ENCODE results near the gene AEBP2.
"Not testable (repeated sequence)": the region's sequence is repeated elsewhere in the genome, so short reads cannot be mapped to it uniquely, and the experiment has no call there.

AEBP2 gene, protein sequence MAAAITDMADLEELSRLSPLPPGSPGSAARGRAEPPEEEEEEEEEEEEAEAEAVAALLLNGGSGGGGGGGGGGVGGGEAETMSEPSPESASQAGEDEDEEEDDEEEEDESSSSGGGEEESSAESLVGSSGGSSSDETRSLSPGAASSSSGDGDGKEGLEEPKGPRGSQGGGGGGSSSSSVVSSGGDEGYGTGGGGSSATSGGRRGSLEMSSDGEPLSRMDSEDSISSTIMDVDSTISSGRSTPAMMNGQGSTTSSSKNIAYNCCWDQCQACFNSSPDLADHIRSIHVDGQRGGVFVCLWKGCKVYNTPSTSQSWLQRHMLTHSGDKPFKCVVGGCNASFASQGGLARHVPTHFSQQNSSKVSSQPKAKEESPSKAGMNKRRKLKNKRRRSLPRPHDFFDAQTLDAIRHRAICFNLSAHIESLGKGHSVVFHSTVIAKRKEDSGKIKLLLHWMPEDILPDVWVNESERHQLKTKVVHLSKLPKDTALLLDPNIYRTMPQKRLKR

DNA sequence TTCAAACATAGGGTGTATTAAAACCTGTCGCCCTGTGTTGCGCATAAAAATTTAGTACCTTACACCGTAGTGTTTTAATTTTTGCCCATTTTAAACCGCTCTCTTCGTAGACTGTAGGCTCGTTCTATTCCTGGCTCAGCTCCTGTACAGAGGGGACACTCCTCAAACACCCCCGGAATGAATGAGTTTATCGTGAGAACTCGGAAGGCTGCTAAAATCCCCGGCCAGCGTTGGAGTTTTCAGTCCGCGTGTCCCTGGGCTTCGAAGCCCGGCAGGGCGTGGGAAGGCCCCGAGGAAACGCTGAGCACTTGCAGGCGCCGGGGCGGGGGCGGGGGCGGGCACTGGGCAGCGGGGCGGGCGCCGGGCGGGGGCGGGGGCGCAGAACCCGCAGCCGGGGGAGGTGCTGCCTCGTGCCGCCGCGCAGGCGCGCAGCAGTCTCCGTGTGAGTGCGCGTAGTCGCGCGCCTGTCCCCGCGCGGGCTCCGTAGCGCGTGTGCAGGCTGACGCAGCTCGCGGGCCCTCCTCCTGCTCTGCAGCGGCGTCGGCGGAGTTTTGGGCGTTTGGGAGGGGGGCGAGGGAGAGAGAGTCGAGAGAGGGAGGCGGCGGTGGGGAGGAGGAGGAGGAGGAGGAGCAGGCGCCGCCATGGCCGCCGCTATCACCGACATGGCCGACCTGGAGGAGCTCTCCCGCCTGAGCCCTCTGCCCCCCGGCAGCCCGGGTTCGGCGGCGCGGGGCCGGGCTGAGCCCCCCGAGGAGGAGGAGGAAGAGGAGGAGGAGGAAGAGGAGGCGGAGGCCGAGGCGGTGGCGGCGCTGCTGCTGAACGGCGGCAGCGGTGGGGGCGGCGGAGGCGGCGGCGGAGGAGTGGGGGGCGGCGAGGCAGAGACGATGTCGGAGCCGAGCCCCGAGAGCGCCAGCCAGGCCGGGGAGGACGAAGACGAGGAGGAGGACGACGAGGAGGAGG lies at the start of gene AEBP2:
Gene AEBP2, plus strand, starts transcription at position 434 of the 960 bp plus-strand sequence. Its CDS starts 208 bp downstream, at position 642.
- peak; percentile 98 for DNase-seq (ENCODE audit: low read depth, low spot score)

DNA sequence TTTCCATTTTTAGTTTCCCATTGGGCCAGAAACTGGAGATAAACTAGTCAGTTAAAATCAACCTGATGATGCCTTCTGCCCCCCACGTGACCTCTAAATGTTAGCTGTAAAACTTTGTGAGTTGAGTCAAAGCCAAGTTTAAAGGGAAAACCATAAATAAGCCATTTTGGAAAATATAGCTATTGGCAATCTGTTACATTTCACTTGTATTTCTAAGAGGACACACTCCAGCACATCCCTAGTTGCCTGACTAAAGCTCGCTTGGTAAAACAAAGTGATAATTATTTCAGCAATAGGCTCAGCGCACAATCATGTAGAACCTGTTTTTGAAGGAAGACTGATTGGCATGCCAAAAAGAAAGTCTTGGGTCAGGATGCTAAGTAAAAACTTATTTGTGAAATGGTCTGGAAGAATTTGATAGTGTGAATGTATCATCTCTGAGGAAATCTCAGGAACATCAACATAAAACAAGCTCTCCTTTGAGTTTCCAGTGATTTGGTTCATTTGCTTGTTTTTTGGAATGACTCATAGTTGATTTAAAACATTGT lies 49.2 kb upstream of the AEBP2 start:
- DNase-seq (ENCODE audit: low read depth, low spot score): no peak

DNA sequence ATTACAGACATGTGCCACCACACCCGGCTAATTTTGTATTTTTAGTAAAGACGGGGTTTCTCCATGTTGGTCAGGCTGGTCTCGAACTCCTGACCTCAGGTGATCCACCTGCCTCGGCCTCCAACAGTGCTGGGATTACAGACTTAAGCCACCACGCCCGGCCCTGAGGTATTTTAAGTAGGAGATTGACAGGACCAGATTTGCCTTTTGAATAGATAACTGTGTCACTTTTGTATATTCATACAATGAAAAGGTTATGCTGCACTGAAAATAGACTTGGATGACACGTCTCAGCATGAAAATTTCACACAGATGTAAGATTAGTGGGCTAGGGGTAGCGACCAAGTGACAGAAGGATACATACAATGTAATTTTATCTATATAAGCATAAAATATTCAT lies 46.6 kb upstream of the AEBP2 start:
- DNase-seq (ENCODE audit: low read depth, low spot score): not testable (repeated sequence)

DNA sequence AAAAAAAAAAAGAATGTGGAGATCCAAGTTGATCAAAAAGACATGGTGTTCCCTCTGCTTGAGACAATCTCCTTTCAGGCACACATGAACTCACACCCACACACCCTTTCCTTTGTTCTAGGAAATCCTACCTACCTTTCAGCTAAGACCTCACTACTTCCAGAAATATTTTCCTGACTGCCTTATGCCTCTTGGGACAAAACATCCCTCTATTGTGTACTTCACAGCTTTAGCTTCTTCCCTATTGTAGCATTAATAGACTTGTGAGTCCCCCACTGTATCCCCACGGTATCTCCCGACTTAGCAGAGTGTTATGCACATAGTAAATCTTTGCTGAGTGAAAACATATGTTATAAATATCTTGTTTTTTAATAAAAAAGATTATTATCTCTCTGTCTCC lies 44.9 kb upstream of the AEBP2 start:
- DNase-seq (ENCODE audit: low read depth, low spot score): no peak

DNA sequence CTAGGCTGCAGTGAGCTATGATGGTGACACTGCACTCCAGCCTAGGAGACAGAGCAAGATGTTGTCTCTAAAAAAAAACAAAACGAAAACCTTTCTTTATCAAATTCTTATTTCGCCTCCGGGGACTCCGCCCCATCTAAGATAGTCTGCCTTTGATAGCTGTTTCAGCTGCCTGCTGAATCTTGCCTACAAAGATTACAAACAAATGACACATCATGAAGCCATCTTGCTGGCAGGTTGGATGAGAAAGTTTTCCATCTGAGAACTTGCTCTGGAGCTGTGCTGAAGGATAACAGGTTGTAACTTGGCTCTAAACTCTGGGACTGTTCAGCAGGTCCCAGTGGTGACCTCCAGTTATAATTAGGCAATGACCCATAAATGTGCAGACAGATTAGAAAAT lies 41.8 kb upstream of the AEBP2 start:
- DNase-seq (ENCODE audit: low read depth, low spot score): no peak

DNA sequence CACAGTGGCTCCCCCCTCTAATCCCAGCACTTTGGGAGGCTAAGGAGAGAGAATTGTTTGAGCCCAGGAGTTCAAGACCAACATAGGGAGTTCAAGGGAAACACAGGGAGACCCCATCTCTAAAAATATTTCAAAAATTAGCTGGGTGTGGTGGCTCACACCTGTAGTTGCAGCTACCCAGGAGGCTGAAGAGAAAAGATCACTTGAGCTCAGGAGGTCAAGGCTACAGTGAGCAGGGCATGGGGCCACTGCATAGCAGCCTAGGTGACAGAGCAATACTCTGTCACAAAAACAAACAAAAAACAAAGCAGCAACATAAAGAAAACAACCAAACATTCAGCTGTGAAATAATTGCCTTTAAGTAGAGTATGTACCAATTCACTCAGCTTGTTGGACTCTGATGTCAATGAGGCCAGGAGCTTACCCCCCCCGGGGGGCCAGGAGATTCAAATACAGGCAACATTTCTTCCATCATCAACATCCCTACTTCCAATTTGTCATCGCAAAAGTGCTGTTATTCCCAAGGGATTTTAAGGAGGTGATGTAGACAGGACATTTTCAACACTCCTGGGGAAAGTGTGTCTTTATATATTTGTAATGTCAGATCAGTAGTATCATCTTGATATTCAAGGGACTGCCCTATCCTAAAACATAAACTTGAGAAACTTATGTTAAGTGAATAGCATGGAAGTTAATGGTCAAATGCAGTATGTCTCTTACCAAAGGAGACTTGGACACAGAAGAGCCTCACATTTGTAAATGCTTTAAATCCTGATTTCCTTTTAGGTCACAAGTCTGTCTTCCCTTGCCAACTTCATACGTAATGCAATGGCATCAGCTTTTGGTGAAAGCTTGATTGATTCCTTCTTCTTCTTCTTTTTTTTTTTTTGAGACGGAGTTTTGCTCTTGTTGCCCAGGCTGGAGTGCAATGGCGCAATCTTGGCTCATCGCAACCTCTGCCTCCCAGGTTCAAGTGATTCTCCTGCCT lies 40.6 kb upstream of the AEBP2 start:
- no peak for DNase-seq (ENCODE audit: low read depth, low spot score)

DNA sequence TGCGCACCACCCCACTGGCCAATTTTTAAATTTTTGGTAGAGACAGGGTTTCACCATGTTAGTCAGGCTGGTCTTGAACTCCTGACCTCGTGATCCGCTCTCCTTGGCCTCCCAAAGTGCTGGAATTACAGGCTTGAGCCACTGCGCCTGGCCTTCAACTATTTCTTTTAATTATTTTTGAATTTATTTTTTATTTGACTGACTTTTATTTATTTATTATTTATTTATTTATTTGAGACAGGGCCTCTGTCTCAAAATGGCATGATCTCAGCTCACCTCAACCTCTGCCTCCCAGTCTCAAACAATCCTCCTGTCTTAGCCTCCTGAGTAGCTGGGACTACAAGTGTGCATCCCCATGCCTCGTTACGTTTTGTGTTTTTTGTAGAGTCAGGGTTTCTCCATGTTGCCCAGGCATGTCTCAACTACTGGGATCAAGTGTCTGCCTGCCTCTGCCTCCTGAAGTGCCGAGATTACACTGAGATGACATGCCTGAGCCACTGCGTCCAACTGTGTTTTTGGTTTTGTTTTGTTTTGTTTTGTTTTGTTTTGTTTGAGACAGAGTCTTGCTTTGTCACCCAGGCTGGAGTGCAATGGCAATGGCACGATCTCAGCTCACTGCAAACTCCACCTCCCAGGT lies 38.5 kb upstream of the AEBP2 start:
- not testable (repeated sequence) for DNase-seq (ENCODE audit: low read depth, low spot score)

DNA sequence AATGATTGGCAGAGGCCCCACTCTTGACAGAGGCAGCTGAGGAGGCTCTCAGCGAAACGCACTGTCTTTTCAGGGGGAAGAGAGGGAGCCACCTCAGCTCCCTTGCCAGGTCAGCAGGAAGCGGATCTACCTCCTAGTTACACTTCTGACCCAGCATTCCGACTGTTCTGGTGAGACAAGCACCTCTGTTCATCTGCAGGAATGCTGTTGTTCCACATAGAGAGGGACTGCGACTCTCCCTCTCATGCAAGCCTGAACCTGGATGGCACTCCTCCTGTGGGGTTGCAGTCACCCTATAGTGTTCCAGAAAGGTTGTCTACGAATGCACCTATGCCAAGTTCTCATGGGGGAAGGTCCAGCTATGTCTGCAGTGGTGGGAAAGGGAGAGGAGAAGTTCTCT lies 37.1 kb upstream of the AEBP2 start:
- DNase-seq (ENCODE audit: low read depth, low spot score): no peak

DNA sequence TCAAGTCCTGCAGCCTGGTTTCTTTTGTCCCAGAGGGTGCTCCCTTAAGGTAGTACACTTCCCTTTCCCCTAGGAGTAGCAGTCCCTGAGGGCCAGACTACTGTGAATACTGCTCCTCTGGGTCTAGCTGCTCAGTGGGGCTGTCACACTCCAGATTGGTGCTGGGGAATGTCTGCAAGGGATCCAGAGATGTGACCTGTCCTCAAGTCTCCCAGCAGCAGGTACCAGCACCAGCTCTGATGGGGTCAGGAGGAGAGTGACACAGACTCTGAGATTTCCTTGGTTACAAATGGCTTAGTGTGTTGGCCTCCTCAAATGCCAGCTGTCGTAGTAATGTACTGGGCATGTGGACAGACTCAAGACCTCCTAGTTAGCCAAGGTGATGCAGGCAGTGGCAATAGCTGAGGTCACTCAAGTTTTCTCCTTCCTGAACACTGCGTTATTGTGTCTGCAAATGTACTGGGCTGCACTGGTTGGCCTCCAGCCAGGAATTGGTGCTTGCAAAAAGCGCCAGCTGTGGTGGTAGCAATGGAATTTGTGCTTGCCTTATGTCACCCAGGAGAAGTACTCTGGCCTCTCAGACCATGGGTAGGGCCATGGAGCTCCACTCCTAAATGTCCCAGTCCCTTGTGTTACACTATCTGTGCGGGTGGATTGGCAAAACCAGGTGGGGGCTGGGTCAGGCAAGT lies 36.4 kb upstream of the AEBP2 start:
- DNase-seq (ENCODE audit: low read depth, low spot score): peak; percentile 81

DNA sequence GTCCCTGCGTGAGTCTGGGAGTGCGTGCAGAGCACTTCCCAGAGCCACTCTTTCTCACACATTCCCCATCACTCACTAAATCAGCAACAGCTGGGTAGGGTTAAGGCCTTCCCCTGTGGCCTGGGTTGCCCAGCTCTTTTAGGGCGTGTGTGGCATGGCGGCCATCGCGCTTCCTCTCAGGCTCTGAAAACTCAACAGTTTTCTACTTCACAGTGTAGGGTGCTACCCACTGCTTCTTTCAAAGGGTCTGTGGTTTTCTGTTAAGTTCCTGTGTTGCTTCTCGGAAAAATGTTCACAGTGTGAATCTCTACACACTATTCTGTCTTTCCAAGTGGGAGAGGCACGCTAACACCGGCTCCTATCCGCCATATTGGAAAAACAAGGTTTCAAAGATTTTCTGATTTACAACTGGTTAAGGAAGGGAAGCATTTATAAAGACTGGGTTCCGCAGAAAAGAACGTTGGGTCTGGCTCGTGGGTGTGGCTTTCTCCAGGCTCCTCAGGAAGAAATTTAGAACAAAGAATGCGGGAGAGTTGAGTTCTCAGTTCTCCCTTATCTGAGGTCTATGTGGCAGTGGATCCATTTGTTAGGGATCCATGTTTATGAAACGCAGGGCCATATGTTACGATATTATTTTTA lies 34.9 kb upstream of the AEBP2 start:
- DNase-seq (ENCODE audit: low read depth, low spot score): no peak

DNA sequence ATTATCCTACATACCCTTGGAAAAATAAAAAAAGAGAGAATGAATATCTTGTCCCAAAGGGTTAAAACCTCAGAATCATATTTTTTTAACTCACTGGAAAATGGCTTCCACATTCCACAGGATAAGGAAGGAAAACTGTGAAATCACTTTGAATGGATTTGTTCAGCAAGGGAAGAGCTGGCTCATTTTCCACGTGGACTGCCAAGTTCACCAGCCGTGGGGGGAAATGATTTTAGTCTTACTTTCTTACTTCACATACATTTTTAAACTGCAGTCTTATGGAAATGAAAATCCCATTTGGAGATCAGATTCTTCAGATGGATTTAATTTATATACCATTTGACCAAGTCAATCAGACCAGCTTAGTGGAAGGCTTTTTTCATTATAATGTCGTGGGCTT lies 29.9 kb upstream of the AEBP2 start:
- no peak for DNase-seq (ENCODE audit: low read depth, low spot score)

DNA sequence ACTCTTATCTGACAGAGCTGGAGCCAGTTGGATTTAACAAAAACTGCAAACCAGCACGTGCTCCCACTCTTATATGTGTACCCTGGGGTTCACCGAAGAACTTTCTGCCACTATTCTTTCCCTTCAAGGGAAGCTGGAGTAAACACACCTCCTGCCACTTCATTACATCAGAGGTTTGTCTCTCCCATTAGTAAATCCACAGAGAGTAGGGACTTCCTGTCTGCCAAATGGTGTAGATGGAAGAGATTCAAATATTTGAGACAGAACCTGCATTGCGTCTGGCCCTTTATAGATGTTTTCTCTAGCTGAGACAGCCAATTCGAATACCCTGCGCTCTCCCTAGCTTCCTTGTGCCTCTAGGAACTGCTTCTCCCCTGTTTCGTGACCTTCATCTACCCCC lies 29.1 kb upstream of the AEBP2 start:
- DNase-seq (ENCODE audit: low read depth, low spot score): peak; percentile 27

DNA sequence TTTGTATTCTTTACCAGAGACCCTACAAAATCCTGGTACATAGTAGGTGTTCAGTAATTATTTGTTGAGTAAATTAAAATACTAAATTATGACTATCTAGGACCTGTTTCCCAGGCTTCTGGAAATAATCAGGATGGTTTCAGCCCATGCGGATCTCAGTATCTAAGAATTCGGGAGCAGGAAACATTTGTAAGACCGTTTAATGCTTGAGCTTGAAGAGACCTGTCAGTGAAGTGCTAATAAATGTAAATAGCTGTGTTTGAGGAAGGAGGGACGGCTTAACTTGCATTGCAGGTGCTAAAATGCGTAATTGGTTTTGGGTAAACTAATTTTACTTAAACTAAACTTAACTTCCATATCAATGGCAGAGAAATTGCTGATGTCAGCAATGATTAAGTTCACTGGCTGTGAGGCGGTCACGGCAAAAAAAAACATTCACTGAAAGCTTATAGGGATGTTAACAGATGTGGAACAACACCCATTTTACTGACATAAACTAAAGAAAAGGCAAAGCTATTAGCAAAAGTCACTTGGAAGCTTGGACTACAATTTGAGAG lies 28.6 kb upstream of the AEBP2 start:
- DNase-seq (ENCODE audit: low read depth, low spot score): no peak

DNA sequence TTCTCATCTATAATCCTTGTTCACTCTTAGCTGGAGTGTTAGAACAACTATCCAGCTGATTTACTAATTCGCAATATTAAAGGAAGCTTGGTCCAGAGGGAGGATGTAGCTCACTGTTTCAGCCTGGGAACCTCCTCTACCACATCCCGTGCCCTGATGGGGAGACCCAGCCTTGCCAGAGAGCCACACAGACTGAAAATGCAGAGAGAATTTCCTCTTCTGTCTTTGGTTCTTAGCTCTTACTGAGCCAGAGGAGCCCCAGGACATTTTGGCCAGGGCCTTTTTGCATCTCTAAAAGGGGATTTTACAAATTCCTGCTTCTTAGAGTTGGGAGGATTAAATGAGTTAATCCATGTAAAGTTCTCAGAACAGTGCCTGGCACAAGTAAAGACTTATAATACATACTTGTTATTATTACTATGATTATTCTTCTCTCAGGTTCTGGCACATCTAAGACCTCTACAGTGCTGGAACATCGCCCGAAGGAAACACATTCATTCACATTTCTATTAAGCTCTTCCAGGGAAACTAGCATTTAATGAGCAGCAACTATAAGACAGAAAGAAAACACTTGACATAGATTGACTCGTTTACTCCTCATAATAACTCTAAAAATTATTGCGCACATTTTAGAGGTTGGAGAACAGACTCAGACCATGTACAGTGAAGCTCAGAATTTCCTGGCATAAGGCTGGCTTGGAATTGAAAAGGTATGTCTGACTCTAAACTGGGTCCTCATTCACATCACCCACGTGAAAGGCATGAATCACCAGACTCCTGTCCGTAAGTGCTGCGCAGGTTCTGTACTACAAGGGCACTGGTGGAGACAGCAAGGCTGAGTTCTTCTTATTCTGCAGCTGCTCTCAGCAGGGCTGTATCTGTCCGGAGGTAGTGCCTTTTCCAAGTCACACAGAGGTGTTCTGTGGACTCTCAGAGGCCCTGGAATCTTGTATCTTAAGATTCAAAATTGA lies 27.8 kb upstream of the AEBP2 start:
- DNase-seq (ENCODE audit: low read depth, low spot score): peak; percentile 45

DNA sequence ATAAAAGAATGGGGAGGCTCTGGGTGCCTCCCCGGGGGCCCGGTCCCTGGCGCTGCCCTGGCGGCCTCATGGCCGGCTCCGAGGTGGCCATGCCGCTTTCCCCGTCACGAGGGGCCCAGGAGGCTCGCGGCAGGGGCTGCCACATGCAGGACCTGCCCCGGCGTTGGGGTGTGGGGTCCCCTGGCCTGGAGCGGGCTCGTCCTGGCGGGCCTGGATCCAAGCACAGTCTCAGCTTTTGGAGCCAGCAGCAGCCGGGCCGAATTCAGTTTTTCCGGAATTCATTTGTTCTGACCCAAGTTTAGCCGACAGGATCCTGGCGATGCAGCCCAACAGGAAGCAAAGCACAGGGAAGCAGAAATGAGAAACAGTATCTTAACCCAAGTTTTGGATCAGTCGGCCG lies 26.4 kb upstream of the AEBP2 start:
- no peak for DNase-seq (ENCODE audit: low read depth, low spot score)

DNA sequence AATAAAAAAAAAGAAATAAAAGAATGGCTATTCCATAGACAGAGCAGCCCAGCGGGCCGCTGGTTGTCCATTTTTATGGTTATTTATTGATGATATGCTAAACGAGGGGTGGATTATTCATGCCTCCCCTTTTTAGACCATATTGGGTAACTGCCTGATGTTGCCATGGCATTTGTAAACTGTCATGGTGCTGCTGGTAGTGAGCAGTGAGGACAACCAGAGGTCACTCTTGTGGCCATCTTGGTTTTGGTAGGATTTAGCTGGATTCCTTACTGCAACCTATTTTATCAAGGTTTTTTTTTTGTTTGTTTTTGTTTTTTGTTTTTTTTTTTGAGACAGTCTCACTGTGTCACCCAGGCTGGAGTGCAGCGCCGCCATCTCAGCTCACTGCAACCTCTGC lies 25.7 kb upstream of the AEBP2 start:
- not testable (repeated sequence) for DNase-seq (ENCODE audit: low read depth, low spot score)

DNA sequence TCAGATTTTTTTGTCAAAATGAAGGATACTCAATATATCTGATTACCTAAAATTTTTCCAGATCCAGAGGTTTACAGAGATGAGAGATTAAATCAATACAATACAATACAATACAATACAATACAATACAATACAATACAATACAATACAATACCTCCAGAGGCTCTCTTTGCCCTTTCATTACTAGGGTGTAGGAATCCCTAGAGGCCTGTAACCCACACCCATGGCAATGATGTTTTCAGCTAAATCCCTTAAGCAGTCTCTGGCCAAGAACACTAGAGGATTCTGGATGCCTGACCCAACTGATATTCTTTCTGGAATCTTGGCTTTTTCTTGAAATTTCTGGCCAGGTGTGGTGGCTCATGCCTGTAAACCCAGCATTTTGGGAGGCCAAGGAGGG lies 23.7 kb upstream of the AEBP2 start:
- no peak for DNase-seq (ENCODE audit: low read depth, low spot score)

DNA sequence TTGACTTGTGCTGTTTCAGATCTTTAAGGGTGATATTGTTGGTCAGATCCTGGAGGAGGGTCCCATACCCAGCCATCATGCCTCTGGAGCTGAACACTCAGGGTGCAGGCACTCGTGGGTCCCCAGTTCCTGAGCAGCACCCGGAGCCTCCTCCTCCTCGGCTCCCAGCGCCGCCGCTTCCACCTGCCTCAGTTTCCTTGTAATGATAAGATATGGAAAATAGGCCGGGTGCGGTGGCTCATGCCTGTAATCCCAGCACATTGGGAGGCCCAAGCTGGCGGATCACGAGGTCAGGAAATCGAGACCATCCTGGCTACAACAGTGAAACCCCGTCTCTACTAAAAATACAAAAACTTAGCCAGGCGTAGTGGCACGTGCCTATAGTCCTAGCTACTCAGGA lies 20.2 kb upstream of the AEBP2 start:
- DNase-seq (ENCODE audit: low read depth, low spot score): no peak
